Fibroblast of lung (primary cell): Measurements from ENCODE around the gene GPR156.

Experiments used
- CTCF ChIP-seq, 2 donors: IDR thresholded peaks in 1 of 2; conservative IDR thresholded peaks in 1 of 2; 1 replicate in 1 of 2; 2 replicates in 1 of 2; pipeline ENCODE4 v1.5.1; 2011 to 2012; ENCODE audit warnings: low read length in 2 of 2, control low read depth in 1 of 2, inconsistent platforms in 1 of 2, low read depth in 1 of 2, mild to moderate bottlenecking in 1 of 2
- EZH2 ChIP-seq: IDR thresholded peaks from 2 replicates; pipeline ENCODE4 v1.5.1; 2012; ENCODE audit warnings: low read length, control low read depth, mild to moderate bottlenecking; ENCODE audit errors: missing control alignments

GRCh38 chr3:120181632-120182031 is 103.4 kb downstream of the GPR156 start:
- TF ChIP-seq CTCF (conservative IDR thresholded peaks at IDR 0.05 in 1 of 2, IDR thresholded peaks at IDR 0.05 in 1 of 2; ENCODE audit: low read depth in 1 of 2, low read length in 2 of 2) (no peak), EZH2 (no peak)
